MM.1S (cell line): ENCODE data around the gene CREB3L4.
"Not testable (repeated sequence)": the region's sequence is repeated elsewhere in the genome, so short reads cannot be mapped to it uniquely, and the experiment has no call there.

Experiments used
- DNase-seq: peaks from one replicate; pipeline ENCODE4 v3.0.0-alpha.2; 2015
- H2AFZ ChIP-seq: fragments of 300-600 bp; sonication (generic); 2 replicates; pipeline ENCODE4 v1.6.0; 2016; ENCODE audit warnings: antibody characterized with exemption, low read length
- H3F3A ChIP-seq: fragments of 300-600 bp; sonication (generic); 2 replicates; pipeline ENCODE4 v1.6.1; 2016; ENCODE audit warnings: mild to moderate bottlenecking, antibody characterized with exemption, low read length, moderate library complexity, mixed read lengths; ENCODE audit not compliant: insufficient read depth
- H3K27ac ChIP-seq: fragments of 300-600 bp; sonication (generic); 2 replicates; pipeline ENCODE4 v1.5.1; 2016; ENCODE audit warnings: mild to moderate bottlenecking, low read length
- H3K27me3 ChIP-seq: fragments of 300-600 bp; sonication (generic); replicated peaks from 2 replicates; pipeline ENCODE4 v1.6.0; 2016; ENCODE audit warnings: low read length; ENCODE audit not compliant: insufficient read depth
- H3K36me3 ChIP-seq: fragments of 300-600 bp; sonication (generic); replicated peaks from 2 replicates; pipeline ENCODE4 v1.6.1; 2016; ENCODE audit warnings: mild to moderate bottlenecking, low read length, mixed read lengths; ENCODE audit not compliant: insufficient read depth
- H3K4me1 ChIP-seq: fragments of 300-600 bp; sonication (generic); 2 replicates; pipeline ENCODE4 v1.6.1; 2016; ENCODE audit warnings: low read length, mixed read lengths
- H3K4me2 ChIP-seq: fragments of 300-600 bp; sonication (generic); 2 replicates; pipeline ENCODE4 v1.6.0; 2016; ENCODE audit warnings: low read depth, low read length
- H3K4me3 ChIP-seq: fragments of 300-600 bp; sonication (generic); 2 replicates; pipeline ENCODE4 v1.5.1; 2016; ENCODE audit warnings: low read length, mixed read lengths
- H3K79me2 ChIP-seq: fragments of 300-600 bp; sonication (generic); 2 replicates; pipeline ENCODE4 v1.6.1; 2016; ENCODE audit warnings: mixed run types, low read length, mixed read lengths
- H3K9ac ChIP-seq: fragments of 300-600 bp; sonication (generic); 2 replicates; pipeline ENCODE4 v1.6.1; 2016; ENCODE audit warnings: low read length, mixed read lengths
- H3K9me2 ChIP-seq: fragments of 300-600 bp; sonication (generic); replicated peaks from 2 replicates; pipeline ENCODE4 v1.6.1; 2016; ENCODE audit warnings: mild to moderate bottlenecking, low read length, mixed read lengths; ENCODE audit not compliant: insufficient read depth
- H3K9me3 ChIP-seq: fragments of 300-600 bp; sonication (generic); replicated peaks from 2 replicates; pipeline ENCODE4 v1.6.1; 2016; ENCODE audit warnings: mild to moderate bottlenecking, low read length, mixed read lengths; ENCODE audit not compliant: insufficient read depth
- H4K20me1 ChIP-seq: fragments of 300-600 bp; sonication (generic); 2 replicates; pipeline ENCODE4 v1.6.1; 2016; ENCODE audit warnings: mild to moderate bottlenecking, low read length, moderate library complexity, mixed read lengths; ENCODE audit not compliant: insufficient read depth
- EZH2 ChIP-seq: fragments of 300-600 bp; sonication (generic); optimal IDR thresholded peaks from 2 replicates; pipeline ENCODE3; 2017; ENCODE audit warnings: low read depth, mild to moderate bottlenecking, antibody characterized with exemption, low read length, mixed read lengths
- EZH2phosphoT487 ChIP-seq: fragments of 300-600 bp; sonication (generic); IDR thresholded peaks from 2 replicates; pipeline ENCODE4 v1.6.1; 2018; ENCODE audit warnings: antibody characterized with exemption, low read length
- TF ChIP-seq, protein P1 (sequence below): fragments of 300-600 bp; sonication (generic); IDR thresholded peaks from 2 replicates; pipeline ENCODE4 v1.5.1; 2016; ENCODE audit warnings: antibody characterized with exemption, low read length, mixed read lengths

Gene CREB3L4

DNA sequence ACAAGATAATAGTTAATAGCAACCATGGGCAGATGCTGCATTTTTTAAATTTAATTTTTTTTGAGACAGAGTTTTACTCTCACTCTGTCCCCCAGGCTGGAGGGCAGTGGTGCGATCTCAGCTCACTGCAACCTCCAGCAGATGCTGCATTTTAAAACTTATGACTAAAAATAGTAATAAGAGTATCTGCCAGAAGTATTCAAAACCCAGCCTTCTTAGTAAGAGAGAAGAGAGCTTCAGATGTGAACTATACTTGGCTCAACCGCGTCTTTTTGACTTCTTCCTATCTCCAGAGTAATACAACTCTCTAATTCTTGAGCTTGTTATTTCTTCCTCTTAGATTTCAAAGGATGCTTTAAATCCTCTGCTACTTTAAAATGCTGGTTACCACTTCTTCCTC, 27.5 kb downstream of the CREB3L4 start:
- no peak overlapping the region for H2AFZ ChIP-seq
- H3K9ac ChIP-seq, result no peak overlapping the region
- no peaks in the 10 kb centered on the region for H3K9me3 ChIP-seq
- peaks cover 21% of the 10 kb centered on the region for H3K79me2 ChIP-seq
- H3K27me3 ChIP-seq, result no peaks in the 10 kb centered on the region
- TF ChIP-seq EZH2 (no peak), EZH2phosphoT487 (no peak)
- TF ChIP-seq, protein P1, sequence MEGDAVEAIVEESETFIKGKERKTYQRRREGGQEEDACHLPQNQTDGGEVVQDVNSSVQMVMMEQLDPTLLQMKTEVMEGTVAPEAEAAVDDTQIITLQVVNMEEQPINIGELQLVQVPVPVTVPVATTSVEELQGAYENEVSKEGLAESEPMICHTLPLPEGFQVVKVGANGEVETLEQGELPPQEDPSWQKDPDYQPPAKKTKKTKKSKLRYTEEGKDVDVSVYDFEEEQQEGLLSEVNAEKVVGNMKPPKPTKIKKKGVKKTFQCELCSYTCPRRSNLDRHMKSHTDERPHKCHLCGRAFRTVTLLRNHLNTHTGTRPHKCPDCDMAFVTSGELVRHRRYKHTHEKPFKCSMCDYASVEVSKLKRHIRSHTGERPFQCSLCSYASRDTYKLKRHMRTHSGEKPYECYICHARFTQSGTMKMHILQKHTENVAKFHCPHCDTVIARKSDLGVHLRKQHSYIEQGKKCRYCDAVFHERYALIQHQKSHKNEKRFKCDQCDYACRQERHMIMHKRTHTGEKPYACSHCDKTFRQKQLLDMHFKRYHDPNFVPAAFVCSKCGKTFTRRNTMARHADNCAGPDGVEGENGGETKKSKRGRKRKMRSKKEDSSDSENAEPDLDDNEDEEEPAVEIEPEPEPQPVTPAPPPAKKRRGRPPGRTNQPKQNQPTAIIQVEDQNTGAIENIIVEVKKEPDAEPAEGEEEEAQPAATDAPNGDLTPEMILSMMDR, result no peak
- H3K9me2 ChIP-seq, result no peaks in the 10 kb centered on the region
- no peak overlapping the region for H3K4me2 ChIP-seq
- no peak overlapping the region for H3K27ac ChIP-seq
- H4K20me1 ChIP-seq, result no peaks in the 10 kb centered on the region
- H3F3A ChIP-seq, result peaks cover 46% of the 10 kb centered on the region
- peaks cover 17% of the 10 kb centered on the region for H3K36me3 ChIP-seq
- no peak overlapping the region for H3K4me3 ChIP-seq
- peaks cover 12% of the 10 kb centered on the region for H3K4me1 ChIP-seq
- no peak for DNase-seq

DNA sequence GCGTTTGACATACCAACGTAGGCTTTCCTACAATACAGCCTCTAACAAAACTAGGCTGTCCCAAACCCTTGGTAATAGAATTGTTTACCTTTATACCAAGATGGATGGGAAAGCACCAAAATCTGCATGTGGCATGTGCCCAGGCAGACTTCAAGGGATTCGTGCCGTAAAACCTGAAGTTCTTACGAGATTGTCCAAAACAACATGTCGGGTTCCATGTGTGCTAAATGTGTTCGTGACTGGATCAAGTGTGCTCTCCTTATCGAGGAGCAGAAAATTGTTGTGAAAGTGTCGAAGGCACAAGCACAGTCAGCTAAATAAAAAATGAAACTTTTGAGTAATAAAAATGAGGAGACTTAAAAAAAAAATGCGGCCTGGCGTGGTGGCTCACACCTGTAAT, 27.9 kb downstream of the CREB3L4 start:
- H3K9ac ChIP-seq, result no peak overlapping the region
- H3K4me3 ChIP-seq, result no peak overlapping the region
- peaks cover 46% of the 10 kb centered on the region for H3F3A ChIP-seq
- H3K27me3 ChIP-seq, result no peaks in the 10 kb centered on the region
- DNase-seq, result no peak
- peaks cover 17% of the 10 kb centered on the region for H3K36me3 ChIP-seq
- H3K27ac ChIP-seq, result no peak overlapping the region
- H3K9me3 ChIP-seq, result no peaks in the 10 kb centered on the region
- no peaks in the 10 kb centered on the region for H3K9me2 ChIP-seq
- TF ChIP-seq EZH2 (no peak), EZH2phosphoT487 (no peak)
- TF ChIP-seq, protein P1, result no peak
- no peak overlapping the region for H3K4me2 ChIP-seq
- no peaks in the 10 kb centered on the region for H4K20me1 ChIP-seq
- peaks cover 21% of the 10 kb centered on the region for H3K79me2 ChIP-seq
- H2AFZ ChIP-seq, result no peak overlapping the region
- H3K4me1 ChIP-seq, result peaks cover 12% of the 10 kb centered on the region

GRCh38 chr1:153996882-153997281, 29.2 kb downstream of the CREB3L4 start:
- DNase-seq, H3K27me3 ChIP-seq, H3K79me2 ChIP-seq, H3K9ac ChIP-seq, H3K9me2 ChIP-seq, H2AFZ ChIP-seq, H3K4me3 ChIP-seq, H3K9me3 ChIP-seq, H3K4me2 ChIP-seq, H3K27ac ChIP-seq, H4K20me1 ChIP-seq, H3K4me1 ChIP-seq: not testable (repeated sequence)
- Histone ChIP-seq H3K36me3 (peaks cover 11% of the 10 kb centered on the region), H3F3A (peaks cover 36% of the 10 kb centered on the region)

- no peak for DNase-seq
- H3F3A ChIP-seq, result peaks cover 4% of the 10 kb centered on the region
- TF ChIP-seq EZH2 (no peak), EZH2phosphoT487 (no peak)
- TF ChIP-seq, protein P1, result no peak
Measured at GRCh38 chr1:154000420-154000819, 32.7 kb downstream of the CREB3L4 start.

More at GRCh38 chr1:154000420-154000819, 32.7 kb downstream of the CREB3L4 start:
- no peak overlapping the region for H3K4me2 ChIP-seq
- no peaks in the 10 kb centered on the region for H3K4me1 ChIP-seq
- H2AFZ ChIP-seq, result no peak overlapping the region
- no peak overlapping the region for H3K9ac ChIP-seq
- H3K27me3 ChIP-seq, result no peaks in the 10 kb centered on the region
- H3K79me2 ChIP-seq, result no peaks in the 10 kb centered on the region
- H3K4me3 ChIP-seq, result no peak overlapping the region
- H3K9me3 ChIP-seq, result no peaks in the 10 kb centered on the region
- H3K27ac ChIP-seq, result no peak overlapping the region
- no peaks in the 10 kb centered on the region for H3K36me3 ChIP-seq
- no peaks in the 10 kb centered on the region for H3K9me2 ChIP-seq
- no peaks in the 10 kb centered on the region for H4K20me1 ChIP-seq
